Measurements from ENCODE around the gene FAM227B. TPM values are rescaled to one million over a fixed set of nuclear protein-coding genes. Genes with fewer than 3 reads are reported as not detected.
"Not testable (repeated sequence)": the region's sequence is repeated elsewhere in the genome, so short reads cannot be mapped to it uniquely, and the experiment has no call there.

The FAM227B gene
- total RNA-seq, 1 donor from 2014 or later: 5.1 TPM

DNA sequence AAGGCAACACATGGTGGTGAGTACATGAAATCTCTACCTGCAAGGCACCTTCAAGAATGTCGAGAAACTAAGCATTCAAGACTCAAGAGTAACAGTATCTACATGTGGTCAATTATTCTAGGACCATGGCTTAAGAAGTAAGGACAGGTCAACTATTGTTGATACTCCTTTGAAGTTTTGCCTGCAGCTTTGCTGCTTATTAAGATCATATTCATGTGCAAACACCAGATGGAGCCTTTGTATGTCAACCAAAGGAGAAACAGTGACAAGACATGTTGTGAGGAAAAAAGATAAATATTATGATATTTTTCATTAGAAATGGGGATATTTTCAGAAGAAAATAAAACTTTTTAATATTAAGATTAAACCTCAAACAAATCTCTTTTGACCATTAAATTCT is 249.8 kb downstream of the FAM227B start:
- no peak for ATAC-seq
- H3K9me3 ChIP-seq: no peaks in the 10 kb centered on the region
- no peak overlapping the region for H3K27ac ChIP-seq
- no peaks in the 10 kb centered on the region for H3K4me1 ChIP-seq
- TF ChIP-seq, protein P1, sequence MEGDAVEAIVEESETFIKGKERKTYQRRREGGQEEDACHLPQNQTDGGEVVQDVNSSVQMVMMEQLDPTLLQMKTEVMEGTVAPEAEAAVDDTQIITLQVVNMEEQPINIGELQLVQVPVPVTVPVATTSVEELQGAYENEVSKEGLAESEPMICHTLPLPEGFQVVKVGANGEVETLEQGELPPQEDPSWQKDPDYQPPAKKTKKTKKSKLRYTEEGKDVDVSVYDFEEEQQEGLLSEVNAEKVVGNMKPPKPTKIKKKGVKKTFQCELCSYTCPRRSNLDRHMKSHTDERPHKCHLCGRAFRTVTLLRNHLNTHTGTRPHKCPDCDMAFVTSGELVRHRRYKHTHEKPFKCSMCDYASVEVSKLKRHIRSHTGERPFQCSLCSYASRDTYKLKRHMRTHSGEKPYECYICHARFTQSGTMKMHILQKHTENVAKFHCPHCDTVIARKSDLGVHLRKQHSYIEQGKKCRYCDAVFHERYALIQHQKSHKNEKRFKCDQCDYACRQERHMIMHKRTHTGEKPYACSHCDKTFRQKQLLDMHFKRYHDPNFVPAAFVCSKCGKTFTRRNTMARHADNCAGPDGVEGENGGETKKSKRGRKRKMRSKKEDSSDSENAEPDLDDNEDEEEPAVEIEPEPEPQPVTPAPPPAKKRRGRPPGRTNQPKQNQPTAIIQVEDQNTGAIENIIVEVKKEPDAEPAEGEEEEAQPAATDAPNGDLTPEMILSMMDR (IDR thresholded peaks at IDR 0.05): no peak
- H3K4me3 ChIP-seq: no peak overlapping the region
- H3K27me3 ChIP-seq (ENCODE audit: low read depth): no peaks in the 10 kb centered on the region
- DNase-seq: no peak
- no peaks in the 10 kb centered on the region for H3K36me3 ChIP-seq
- intact Hi-C loops (cut with DNase I): no loop called here

DNA sequence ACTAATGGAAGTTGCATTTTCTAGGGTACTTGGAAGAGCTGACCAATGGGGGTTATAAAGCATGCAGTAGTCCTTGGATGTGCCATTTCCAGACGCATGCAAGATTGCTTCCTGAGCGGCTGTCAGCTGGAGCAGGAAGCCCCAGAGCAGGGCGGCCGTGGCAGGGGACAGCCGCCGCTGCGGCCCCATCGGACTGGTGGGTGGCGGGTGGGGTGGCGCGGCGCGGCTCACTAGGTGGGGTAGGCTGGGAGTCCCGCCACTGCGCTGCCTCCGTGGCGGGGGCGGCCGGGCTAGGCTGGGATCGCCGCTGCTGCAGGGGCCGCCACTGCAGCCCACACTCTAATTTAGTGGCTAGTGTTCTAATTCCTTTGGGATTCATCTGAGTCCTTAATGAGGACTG is 254.1 kb downstream of the FAM227B start:
- Histone ChIP-seq H3K4me1 (no peaks in the 10 kb centered on the region), H3K27ac (no peak overlapping the region), H3K4me3 (no peak overlapping the region), H3K36me3 (no peaks in the 10 kb centered on the region), H3K9me3 (no peaks in the 10 kb centered on the region), H3K27me3 (ENCODE audit: low read depth) (no peaks in the 10 kb centered on the region)
- no peak for DNase-seq
- no peak for ATAC-seq
- intact Hi-C loops (cut with DNase I): no loop called here
- TF ChIP-seq, protein P1 (IDR thresholded peaks at IDR 0.05): no peak

GRCh38 chr15:49361370-49361769 is 259.2 kb downstream of the FAM227B start:
- ATAC-seq: no peak
- H3K9me3 ChIP-seq: no peaks in the 10 kb centered on the region
- no peak overlapping the region for H3K4me3 ChIP-seq
- no peaks in the 10 kb centered on the region for H3K27me3 ChIP-seq (ENCODE audit: low read depth)
- TF ChIP-seq, protein P1 (IDR thresholded peaks at IDR 0.05): no peak
- H3K4me1 ChIP-seq: no peaks in the 10 kb centered on the region
- H3K36me3 ChIP-seq: no peaks in the 10 kb centered on the region
- no peak overlapping the region for H3K27ac ChIP-seq
- intact Hi-C loops (cut with DNase I): no loop called here
- DNase-seq: no peak

DNA sequence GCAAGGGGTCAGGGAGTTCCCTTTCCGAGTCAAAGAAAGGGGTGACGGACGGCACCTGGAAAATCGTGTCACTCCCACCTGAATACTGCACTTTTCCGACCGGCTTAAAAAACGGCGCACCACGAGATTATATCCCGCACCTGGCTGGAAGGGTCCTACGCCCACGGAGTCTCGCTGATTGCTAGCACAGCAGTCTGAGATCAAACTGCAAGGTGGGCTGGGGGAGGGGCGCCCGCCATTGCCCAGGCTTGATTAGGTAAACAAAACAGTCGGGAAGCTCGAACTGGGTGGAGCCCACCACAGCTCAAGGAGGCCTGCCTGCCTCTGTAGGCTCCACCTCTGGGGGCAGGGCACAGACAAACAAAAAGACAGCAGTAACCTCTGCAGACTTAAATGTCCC is 266.2 kb downstream of the FAM227B start:
- intact Hi-C loops (cut with DNase I); H3K9me3 ChIP-seq; H3K27ac ChIP-seq; H3K36me3 ChIP-seq; ATAC-seq; DNase-seq; H3K4me3 ChIP-seq; H3K27me3 ChIP-seq (ENCODE audit: low read depth); H3K4me1 ChIP-seq: not testable (repeated sequence)

GRCh38 chr15:49343546-49343945 is 277.1 kb downstream of the FAM227B start:
- Histone ChIP-seq H3K4me3 (no peak overlapping the region), H3K9me3 (no peaks in the 10 kb centered on the region), H3K27ac (no peak overlapping the region), H3K27me3 (ENCODE audit: low read depth) (no peaks in the 10 kb centered on the region), H3K36me3 (no peaks in the 10 kb centered on the region), H3K4me1 (no peaks in the 10 kb centered on the region)
- DNase-seq (no peak), ATAC-seq (no peak)
- intact Hi-C loops (cut with DNase I): no loop called here
- TF ChIP-seq, protein P1 (IDR thresholded peaks at IDR 0.05): no peak

- no peak for DNase-seq
- Histone ChIP-seq H3K4me1 (no peaks in the 10 kb centered on the region), H3K4me3 (no peak overlapping the region), H3K27me3 (ENCODE audit: low read depth) (no peaks in the 10 kb centered on the region), H3K27ac (no peak overlapping the region), H3K9me3 (no peaks in the 10 kb centered on the region), H3K36me3 (peaks cover 3% of the 10 kb centered on the region)
- TF ChIP-seq, protein P1 (IDR thresholded peaks at IDR 0.05): no peak
- ATAC-seq: no peak
- intact Hi-C loops (cut with DNase I): no loop called here
These were observed 281.0 kb downstream of the FAM227B start for GRCh38 chr15:49339656-49340055.
